GM06990 (cell line): ENCODE data around the gene TEC.

Source experiments
- DNase-seq: peaks from one replicate; pipeline ENCODE4 v3.0.0-alpha.2; 2011; ENCODE audit not compliant: insufficient read length; ENCODE audit errors: extremely low read depth
- H3K27me3 ChIP-seq: replicated peaks from 2 replicates; pipeline ENCODE4 v1.6.0; 2011; ENCODE audit warnings: low read length; ENCODE audit not compliant: control insufficient read depth, insufficient read depth
- H3K36me3 ChIP-seq: 2 replicates; pipeline ENCODE4 v1.5.1; 2011; ENCODE audit warnings: low read length; ENCODE audit not compliant: control insufficient read depth, insufficient read depth
- H3K4me3 ChIP-seq: replicated peaks from 2 replicates; pipeline ENCODE4 v1.5.1; 2011; ENCODE audit warnings: low read depth, mild to moderate bottlenecking, control low read depth, low read length
- CTCF ChIP-seq: IDR thresholded peaks from 2 replicates; pipeline ENCODE4 v1.5.1; 2011; ENCODE audit warnings: low read length, control low read depth, mild to moderate bottlenecking, inconsistent platforms; ENCODE audit not compliant: insufficient read depth, poor library complexity, severe bottlenecking

The TEC gene

GRCh38 chr4:48112017-48112667 is 157.5 kb downstream of the TEC start:
- no peak for TF ChIP-seq CTCF

GRCh38 chr4:48110452-48110978 is 159.1 kb downstream of the TEC start:
- no peak for TF ChIP-seq CTCF
- H3K4me3 ChIP-seq: no peak overlapping the region
- DNase-seq: no peak
- no peaks in the 10 kb centered on the region for H3K36me3 ChIP-seq
- H3K27me3 ChIP-seq: no peaks in the 10 kb centered on the region

More at GRCh38 chr4:48112017-48112667, 157.5 kb downstream of the TEC start:
- DNase-seq: no peak
- no peaks in the 10 kb centered on the region for H3K36me3 ChIP-seq
- H3K27me3 ChIP-seq: no peaks in the 10 kb centered on the region
- H3K4me3 ChIP-seq: no peak overlapping the region

GRCh38 chr4:48109413-48110263 is 160.0 kb downstream of the TEC start:
- Histone ChIP-seq H3K4me3 (no peak overlapping the region), H3K27me3 (no peaks in the 10 kb centered on the region), H3K36me3 (no peaks in the 10 kb centered on the region)
- DNase-seq: no peak
- peak; percentile 63 for TF ChIP-seq CTCF

GRCh38 chr4:48108309-48109073 is 161.1 kb downstream of the TEC start:
- Histone ChIP-seq H3K27me3 (no peaks in the 10 kb centered on the region), H3K4me3 (no peak overlapping the region), H3K36me3 (no peaks in the 10 kb centered on the region)
- TF ChIP-seq CTCF: no peak
- DNase-seq: no peak

GRCh38 chr4:48105230-48105629 is 164.4 kb downstream of the TEC start:
- no peak for TF ChIP-seq CTCF

More at GRCh38 chr4:48105230-48105629, 164.4 kb downstream of the TEC start:
- H3K36me3 ChIP-seq: no peaks in the 10 kb centered on the region
- H3K4me3 ChIP-seq: no peak overlapping the region
- H3K27me3 ChIP-seq: no peaks in the 10 kb centered on the region
- DNase-seq: no peak
